ENCODE data around the gene LRP1B.

Gene LRP1B

DNA sequence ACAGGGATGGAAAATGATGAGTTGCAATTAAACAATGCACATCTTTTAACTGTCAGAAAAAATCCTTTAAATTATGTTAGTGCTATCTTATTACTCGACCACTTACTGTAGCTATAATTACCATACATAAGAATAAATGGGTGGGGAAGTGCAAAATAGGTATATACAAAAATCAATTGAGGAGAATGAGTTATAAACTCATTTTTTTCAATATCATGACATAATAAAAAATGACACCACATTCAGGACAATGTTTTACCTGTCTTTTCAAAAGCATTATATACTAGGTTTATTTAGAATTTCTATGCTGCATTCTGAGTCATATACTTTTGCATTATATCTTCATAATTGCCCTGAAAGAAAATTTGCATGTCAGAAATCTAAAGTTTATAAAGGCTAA lies 1533.6 kb downstream of the LRP1B start:
- no peak overlapping the region for H3K27ac ChIP-seq (ENCODE audit: low read length)
- H3K79me2 ChIP-seq (ENCODE audit: low read length) = no peaks in the 10 kb centered on the region
- H3K36me3 ChIP-seq (replicated peaks; ENCODE audit: insufficient read depth, low read length) = no peaks in the 10 kb centered on the region
- no peaks in the 10 kb centered on the region for H4K20me1 ChIP-seq (ENCODE audit: insufficient read depth, low read length)
- TF ChIP-seq, protein P1, sequence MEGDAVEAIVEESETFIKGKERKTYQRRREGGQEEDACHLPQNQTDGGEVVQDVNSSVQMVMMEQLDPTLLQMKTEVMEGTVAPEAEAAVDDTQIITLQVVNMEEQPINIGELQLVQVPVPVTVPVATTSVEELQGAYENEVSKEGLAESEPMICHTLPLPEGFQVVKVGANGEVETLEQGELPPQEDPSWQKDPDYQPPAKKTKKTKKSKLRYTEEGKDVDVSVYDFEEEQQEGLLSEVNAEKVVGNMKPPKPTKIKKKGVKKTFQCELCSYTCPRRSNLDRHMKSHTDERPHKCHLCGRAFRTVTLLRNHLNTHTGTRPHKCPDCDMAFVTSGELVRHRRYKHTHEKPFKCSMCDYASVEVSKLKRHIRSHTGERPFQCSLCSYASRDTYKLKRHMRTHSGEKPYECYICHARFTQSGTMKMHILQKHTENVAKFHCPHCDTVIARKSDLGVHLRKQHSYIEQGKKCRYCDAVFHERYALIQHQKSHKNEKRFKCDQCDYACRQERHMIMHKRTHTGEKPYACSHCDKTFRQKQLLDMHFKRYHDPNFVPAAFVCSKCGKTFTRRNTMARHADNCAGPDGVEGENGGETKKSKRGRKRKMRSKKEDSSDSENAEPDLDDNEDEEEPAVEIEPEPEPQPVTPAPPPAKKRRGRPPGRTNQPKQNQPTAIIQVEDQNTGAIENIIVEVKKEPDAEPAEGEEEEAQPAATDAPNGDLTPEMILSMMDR (IDR thresholded peaks at IDR 0.05; ENCODE audit: low read length) = no peak
- no peak for TF ChIP-seq EZH2 (optimal IDR thresholded peaks at IDR 0.05; ENCODE audit: low read depth, low read length)
- no peak for TF ChIP-seq EZH2phosphoT487 (IDR thresholded peaks at IDR 0.05; ENCODE audit: low read length)
- no peak overlapping the region for H3K4me2 ChIP-seq (ENCODE audit: low read depth, low read length)
- H2AFZ ChIP-seq (ENCODE audit: low read length) = no peak overlapping the region
- no peak for DNase-seq
- no peaks in the 10 kb centered on the region for H3K9me2 ChIP-seq (replicated peaks; ENCODE audit: insufficient read depth, low read length)
- no peak overlapping the region for H3K4me3 ChIP-seq (ENCODE audit: low read length)
- no peaks in the 10 kb centered on the region for H3K27me3 ChIP-seq (replicated peaks; ENCODE audit: insufficient read depth, low read length)
- no peaks in the 10 kb centered on the region for H3K9me3 ChIP-seq (replicated peaks; ENCODE audit: insufficient read depth, low read length)
- no peaks in the 10 kb centered on the region for H3F3A ChIP-seq (ENCODE audit: insufficient read depth, low read length)
- no peak overlapping the region for H3K9ac ChIP-seq (ENCODE audit: low read length)
- H3K4me1 ChIP-seq (ENCODE audit: low read length) = no peaks in the 10 kb centered on the region

DNA sequence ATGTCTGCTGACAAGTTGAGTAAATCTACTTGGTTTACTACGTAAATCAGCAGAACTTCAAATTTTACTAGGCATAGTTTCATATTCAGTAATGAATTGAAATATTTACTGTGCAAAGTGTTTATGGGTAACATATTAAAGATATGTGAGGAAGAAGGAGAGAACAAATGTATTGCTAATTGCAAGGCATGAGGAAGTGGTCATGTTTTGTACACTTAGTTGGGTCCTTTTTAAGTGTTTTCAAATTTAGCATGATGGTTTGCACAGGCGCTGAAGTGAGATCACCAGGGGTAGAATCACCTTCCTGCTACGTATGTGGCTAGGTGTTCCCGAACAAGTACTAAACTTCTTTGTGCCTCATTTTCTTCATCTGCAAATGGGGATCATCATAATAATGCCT lies 1534.4 kb downstream of the LRP1B start:
- DNase-seq = no peak
- Histone ChIP-seq H3K79me2 (ENCODE audit: low read length) (no peaks in the 10 kb centered on the region), H4K20me1 (ENCODE audit: insufficient read depth, low read length) (no peaks in the 10 kb centered on the region), H3F3A (ENCODE audit: insufficient read depth, low read length) (no peaks in the 10 kb centered on the region), H3K4me1 (ENCODE audit: low read length) (no peaks in the 10 kb centered on the region), H3K27me3 (replicated peaks; ENCODE audit: insufficient read depth, low read length) (no peaks in the 10 kb centered on the region), H3K9ac (ENCODE audit: low read length) (no peak overlapping the region), H2AFZ (ENCODE audit: low read length) (no peak overlapping the region), H3K9me3 (replicated peaks; ENCODE audit: insufficient read depth, low read length) (no peaks in the 10 kb centered on the region), H3K4me2 (ENCODE audit: low read depth, low read length) (no peak overlapping the region), H3K27ac (ENCODE audit: low read length) (no peak overlapping the region), H3K36me3 (replicated peaks; ENCODE audit: insufficient read depth, low read length) (no peaks in the 10 kb centered on the region), H3K4me3 (ENCODE audit: low read length) (no peak overlapping the region), H3K9me2 (replicated peaks; ENCODE audit: insufficient read depth, low read length) (no peaks in the 10 kb centered on the region)
- TF ChIP-seq, protein P1 (IDR thresholded peaks at IDR 0.05; ENCODE audit: low read length) = no peak
- TF ChIP-seq EZH2phosphoT487 (IDR thresholded peaks at IDR 0.05; ENCODE audit: low read length) (no peak), EZH2 (optimal IDR thresholded peaks at IDR 0.05; ENCODE audit: low read depth, low read length) (no peak)

DNA sequence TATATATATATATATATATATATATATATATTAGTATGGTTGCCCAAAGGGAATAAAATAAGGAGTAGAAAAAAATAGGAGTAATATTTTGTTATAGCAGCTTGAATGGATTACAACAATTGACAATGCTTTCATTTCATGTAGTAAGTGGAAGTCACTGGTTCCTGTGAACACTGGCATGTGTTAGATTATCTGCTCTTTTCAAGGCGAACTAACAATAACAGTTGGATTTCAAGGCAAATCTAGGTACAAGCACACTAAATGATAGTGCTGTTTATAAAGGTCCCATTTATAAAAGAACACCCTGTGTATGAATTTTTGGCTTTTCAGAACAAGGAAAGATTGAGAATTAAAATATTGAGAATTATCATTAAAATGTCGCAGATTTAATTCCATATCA lies 1535.7 kb downstream of the LRP1B start:
- H3K79me2 ChIP-seq (ENCODE audit: low read length) = no peaks in the 10 kb centered on the region
- H3K27ac ChIP-seq (ENCODE audit: low read length) = no peak overlapping the region
- H3K9me3 ChIP-seq (replicated peaks; ENCODE audit: insufficient read depth, low read length) = no peaks in the 10 kb centered on the region
- no peak overlapping the region for H3K4me2 ChIP-seq (ENCODE audit: low read depth, low read length)
- H3K9me2 ChIP-seq (replicated peaks; ENCODE audit: insufficient read depth, low read length) = no peaks in the 10 kb centered on the region
- H4K20me1 ChIP-seq (ENCODE audit: insufficient read depth, low read length) = no peaks in the 10 kb centered on the region
- H2AFZ ChIP-seq (ENCODE audit: low read length) = no peak overlapping the region
- no peaks in the 10 kb centered on the region for H3K27me3 ChIP-seq (replicated peaks; ENCODE audit: insufficient read depth, low read length)
- H3K4me3 ChIP-seq (ENCODE audit: low read length) = no peak overlapping the region
- no peaks in the 10 kb centered on the region for H3K36me3 ChIP-seq (replicated peaks; ENCODE audit: insufficient read depth, low read length)
- TF ChIP-seq, protein P1 (IDR thresholded peaks at IDR 0.05; ENCODE audit: low read length) = no peak
- TF ChIP-seq EZH2 (optimal IDR thresholded peaks at IDR 0.05; ENCODE audit: low read depth, low read length) = no peak
- TF ChIP-seq EZH2phosphoT487 (IDR thresholded peaks at IDR 0.05; ENCODE audit: low read length) = no peak
- no peak overlapping the region for H3K9ac ChIP-seq (ENCODE audit: low read length)
- no peaks in the 10 kb centered on the region for H3F3A ChIP-seq (ENCODE audit: insufficient read depth, low read length)
- DNase-seq = no peak
- no peaks in the 10 kb centered on the region for H3K4me1 ChIP-seq (ENCODE audit: low read length)
